HFF-Myc (cell line): Measurements from ENCODE around the gene TRAPPC11.

Source experiments
- DNase-seq: peaks from one replicate; pipeline ENCODE4 v3.0.0-alpha.2; 2011; ENCODE audit warnings: low read depth; ENCODE audit errors: extremely low read depth
- H3K4me3 ChIP-seq: replicated peaks from 2 replicates; pipeline ENCODE4 v1.5.1; 2011; ENCODE audit warnings: low read depth, mild to moderate bottlenecking, control low read depth, low read length
- TF ChIP-seq, protein P1 (sequence below): IDR thresholded peaks from 2 replicates; pipeline ENCODE4 v1.5.1; 2012; ENCODE audit warnings: mild to moderate bottlenecking, low read depth, low read length, control low read depth; ENCODE audit errors: missing control alignments

TRAPPC11 gene

DNA sequence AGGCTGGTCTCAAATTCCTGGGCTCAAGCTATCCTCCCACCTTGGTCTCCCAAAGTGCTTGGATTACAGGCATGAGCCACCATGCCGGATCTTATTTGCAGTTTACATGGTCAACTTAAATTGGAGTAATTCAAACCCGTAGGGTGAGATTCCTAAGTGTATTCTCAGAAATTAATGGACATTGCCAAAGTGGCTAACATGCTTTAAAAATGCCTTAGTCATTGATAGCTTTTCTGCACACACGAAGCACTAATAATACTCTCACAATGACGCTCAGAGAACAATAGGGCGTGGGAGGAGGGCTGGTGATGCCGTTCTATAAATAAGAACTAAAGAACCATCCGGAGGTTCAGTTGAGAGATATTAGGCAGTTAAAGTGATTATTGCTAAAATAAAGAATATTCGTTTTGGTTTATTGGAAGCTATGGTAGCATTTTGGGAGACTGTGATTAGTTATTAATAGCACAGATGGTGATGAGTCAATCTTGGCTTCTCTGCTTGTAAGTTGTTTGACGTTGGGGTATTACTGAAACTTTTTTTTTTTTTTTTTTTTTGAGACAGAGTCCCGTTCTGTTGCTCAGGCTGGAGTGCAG is 79.1 kb downstream of the TRAPPC11 start:
- TF ChIP-seq, protein P1, sequence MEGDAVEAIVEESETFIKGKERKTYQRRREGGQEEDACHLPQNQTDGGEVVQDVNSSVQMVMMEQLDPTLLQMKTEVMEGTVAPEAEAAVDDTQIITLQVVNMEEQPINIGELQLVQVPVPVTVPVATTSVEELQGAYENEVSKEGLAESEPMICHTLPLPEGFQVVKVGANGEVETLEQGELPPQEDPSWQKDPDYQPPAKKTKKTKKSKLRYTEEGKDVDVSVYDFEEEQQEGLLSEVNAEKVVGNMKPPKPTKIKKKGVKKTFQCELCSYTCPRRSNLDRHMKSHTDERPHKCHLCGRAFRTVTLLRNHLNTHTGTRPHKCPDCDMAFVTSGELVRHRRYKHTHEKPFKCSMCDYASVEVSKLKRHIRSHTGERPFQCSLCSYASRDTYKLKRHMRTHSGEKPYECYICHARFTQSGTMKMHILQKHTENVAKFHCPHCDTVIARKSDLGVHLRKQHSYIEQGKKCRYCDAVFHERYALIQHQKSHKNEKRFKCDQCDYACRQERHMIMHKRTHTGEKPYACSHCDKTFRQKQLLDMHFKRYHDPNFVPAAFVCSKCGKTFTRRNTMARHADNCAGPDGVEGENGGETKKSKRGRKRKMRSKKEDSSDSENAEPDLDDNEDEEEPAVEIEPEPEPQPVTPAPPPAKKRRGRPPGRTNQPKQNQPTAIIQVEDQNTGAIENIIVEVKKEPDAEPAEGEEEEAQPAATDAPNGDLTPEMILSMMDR, result no peak
- DNase-seq, result no peak
- H3K4me3 ChIP-seq, result no peak overlapping the region

DNA sequence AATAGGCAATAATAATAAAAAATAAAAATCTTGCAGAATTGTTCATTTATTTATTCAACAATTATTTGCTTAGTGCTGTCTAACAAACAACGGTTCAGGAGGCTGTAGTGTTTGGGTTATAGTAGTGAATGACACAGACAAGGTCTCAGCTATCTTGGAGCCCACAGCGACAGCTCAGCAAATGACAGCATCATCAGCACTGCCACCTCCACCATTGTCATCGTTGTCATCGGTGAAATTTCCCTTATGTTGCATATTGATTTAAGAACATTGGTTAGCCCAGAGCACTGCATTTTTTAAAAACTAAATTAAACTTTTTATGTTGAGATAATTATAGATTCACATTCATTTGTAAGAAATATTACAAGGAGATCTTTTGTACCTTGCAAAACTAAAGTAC is 79.9 kb downstream of the TRAPPC11 start:
- TF ChIP-seq, protein P1, result no peak
- H3K4me3 ChIP-seq, result no peak overlapping the region
- no peak for DNase-seq

DNA sequence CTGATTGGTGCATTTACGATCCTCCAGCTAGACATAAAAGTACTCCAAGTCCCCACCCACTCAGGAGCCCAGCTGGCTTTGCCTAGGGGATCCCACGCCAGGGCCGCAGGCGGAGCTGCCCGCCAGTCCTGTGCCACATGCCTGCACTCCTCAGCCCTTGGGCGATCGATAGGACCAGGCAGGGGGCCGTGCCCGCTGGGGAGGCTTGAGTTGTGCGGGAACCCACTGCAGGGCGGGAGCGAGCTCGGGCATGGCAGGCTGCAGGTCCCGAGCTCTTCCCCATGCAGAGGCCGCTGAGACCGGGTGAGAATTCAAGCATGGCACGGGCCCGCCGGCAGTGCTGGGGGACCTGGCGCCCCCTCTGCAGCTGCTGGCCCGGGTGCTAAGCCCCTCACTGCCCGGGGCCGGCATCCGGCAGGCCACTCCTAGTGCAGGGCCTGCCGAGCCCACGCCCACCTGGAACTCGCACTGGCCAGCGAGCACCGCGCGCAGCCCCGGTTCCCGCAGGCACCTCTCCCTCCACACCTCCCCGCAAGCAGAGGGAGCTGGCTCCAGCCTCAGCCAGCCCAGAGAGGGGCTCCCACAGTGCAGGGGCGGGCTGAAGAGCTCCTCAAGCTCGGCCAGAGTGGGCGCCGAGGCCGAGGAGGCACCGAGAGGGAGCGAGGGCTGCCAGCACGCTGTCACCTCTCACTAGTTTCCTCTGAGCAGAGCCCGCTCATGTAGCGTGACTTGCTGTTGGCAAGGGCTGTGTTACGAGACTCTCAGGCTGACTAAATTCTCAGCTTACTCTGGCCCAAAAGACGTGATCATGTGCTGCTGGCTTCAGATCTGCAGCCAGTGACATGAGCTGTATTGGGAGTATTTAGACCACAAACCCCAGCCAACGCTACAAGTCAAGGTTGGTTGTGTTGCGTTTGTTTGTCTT is 87.5 kb downstream of the TRAPPC11 start:
- TF ChIP-seq, protein P1, result no peak
- no peak for DNase-seq
- H3K4me3 ChIP-seq, result no peak overlapping the region

DNA sequence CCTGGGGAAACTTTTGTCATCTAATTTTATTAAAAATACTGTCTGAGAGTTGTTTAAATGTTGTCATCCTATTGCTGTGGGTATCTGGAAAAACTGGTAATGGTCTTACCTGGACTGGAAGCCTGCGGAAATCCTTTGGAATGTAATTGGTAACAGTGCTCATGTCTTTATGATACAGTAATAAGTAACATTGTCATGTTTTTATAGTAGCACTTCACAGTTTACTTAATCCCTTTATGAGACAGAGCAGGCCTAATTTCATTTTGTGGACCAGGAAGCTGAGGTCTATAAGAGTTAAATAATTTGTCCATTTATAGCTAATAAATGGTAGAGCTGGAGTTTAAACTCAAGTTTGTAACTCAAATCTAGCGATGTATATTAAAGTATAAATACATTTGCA is 88.3 kb downstream of the TRAPPC11 start:
- H3K4me3 ChIP-seq, result no peak overlapping the region
- DNase-seq, result no peak
- TF ChIP-seq, protein P1, result no peak

DNA sequence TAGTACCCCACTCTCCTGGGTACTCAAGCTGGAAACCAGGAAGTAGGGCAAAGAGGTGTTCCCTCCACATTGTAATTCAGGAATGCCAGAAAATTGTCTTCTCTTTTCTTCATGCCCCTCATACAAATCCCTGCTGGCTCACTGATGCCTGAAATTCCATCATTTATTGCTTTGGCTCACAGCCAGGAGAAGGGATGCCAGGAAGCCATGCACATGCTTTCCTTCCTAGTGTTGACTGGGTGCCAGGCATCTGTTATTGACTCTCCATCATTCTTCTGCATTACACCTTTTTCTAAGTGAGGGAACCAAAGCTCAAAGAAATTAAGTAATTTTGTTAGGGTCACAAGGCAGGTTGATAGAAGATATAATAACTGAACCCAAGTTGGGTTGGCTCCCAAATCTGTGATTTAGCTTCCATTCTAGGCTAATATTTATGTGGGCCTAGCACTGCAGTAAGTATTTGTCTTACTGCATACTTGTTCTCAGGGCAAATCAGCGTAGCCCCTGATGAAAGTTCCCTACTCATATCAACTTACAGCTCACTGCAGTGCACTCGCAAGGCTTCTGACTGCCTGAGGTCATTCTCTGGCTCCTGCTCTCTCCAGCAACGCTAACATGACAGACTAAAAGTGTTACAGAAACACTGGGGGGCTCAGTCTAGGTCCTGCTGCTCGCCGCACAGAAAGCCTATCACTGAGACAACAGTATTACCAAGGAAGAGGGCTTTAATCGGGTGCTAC is 89.0 kb downstream of the TRAPPC11 start:
- no peak overlapping the region for H3K4me3 ChIP-seq
- TF ChIP-seq, protein P1, result no peak
- no peak for DNase-seq

DNA sequence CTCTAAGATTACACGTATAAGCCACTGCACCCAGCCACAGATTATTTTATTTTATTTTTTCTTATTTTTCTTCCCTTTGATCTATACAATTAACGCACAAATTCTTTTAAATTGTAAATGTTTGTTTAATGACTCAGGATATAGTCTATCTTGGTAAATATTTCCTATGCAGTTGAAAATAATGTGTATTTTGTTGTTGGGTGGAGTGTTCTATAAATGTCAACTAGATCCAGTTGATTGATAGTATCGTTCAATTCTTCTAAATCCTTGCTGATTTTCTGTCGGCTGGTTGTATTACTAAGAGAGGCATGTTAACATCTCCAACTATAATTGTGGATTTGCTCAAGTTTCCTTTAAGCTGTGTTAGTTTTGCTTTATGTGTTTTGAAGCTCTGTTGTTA is 92.0 kb downstream of the TRAPPC11 start:
- TF ChIP-seq, protein P1, result no peak
- H3K4me3 ChIP-seq, result no peak overlapping the region
- DNase-seq, result no peak
